Activated naive CD8-positive, alpha-beta T cell treated with anti-CD3 and anti-CD28 coated beads, Interleukin-2, amount 50 U/mL, for 24 hours (primary cell): ENCODE data around the gene ZNF22.

Source experiments
- ATAC-seq: fragments of 150-1000 bp; cut with Tn5 transposase; one replicate; pipeline ENCODE4 v1.10.0; 2021
- DNase-seq: peaks from one replicate; pipeline ENCODE4 v3.0.0; 2021
- H3K27ac Mint-ChIP-seq: one replicate; pipeline ENCODE4 v1.8.0; 2021; ENCODE audit warnings: mild to moderate bottlenecking, mixed read lengths
- H3K27me3 Mint-ChIP-seq: one replicate; pipeline ENCODE4 v1.8.0; 2021; ENCODE audit warnings: mixed read lengths
- H3K36me3 Mint-ChIP-seq: one replicate; pipeline ENCODE4 v1.8.0; 2021; ENCODE audit warnings: low read depth, mixed read lengths
- H3K4me1 Mint-ChIP-seq: one replicate; pipeline ENCODE4 v1.8.0; 2021; ENCODE audit warnings: mixed read lengths
- H3K4me3 Mint-ChIP-seq: one replicate; pipeline ENCODE4 v1.8.0; 2021; ENCODE audit warnings: mild to moderate bottlenecking, moderate library complexity, mixed read lengths
- H3K9me3 Mint-ChIP-seq: one replicate; pipeline ENCODE4 v1.8.0; 2021; ENCODE audit warnings: mixed read lengths

Gene ZNF22

GRCh38 chr10:44988957-44989585 lies 11.7 kb upstream of the ZNF22 start:
- no peak for DNase-seq
- no peak overlapping the region for H3K27ac Mint-ChIP-seq
- H3K9me3 Mint-ChIP-seq, result no peaks in the 10 kb centered on the region
- ATAC-seq, result no peak
- H3K4me3 Mint-ChIP-seq, result no peak overlapping the region
- no peaks in the 10 kb centered on the region for H3K36me3 Mint-ChIP-seq
- H3K4me1 Mint-ChIP-seq, result no peaks in the 10 kb centered on the region
- no peaks in the 10 kb centered on the region for H3K27me3 Mint-ChIP-seq

GRCh38 chr10:44989597-44990301 lies 11.0 kb upstream of the ZNF22 start:
- Mint-ChIP-seq H3K36me3 (no peaks in the 10 kb centered on the region), H3K4me3 (no peak overlapping the region), H3K9me3 (no peaks in the 10 kb centered on the region), H3K27me3 (no peaks in the 10 kb centered on the region), H3K27ac (no peak overlapping the region), H3K4me1 (peaks cover 1% of the 10 kb centered on the region)
- DNase-seq (no peak), ATAC-seq (no peak)

GRCh38 chr10:44990302-44990655 lies 10.4 kb upstream of the ZNF22 start:
- Mint-ChIP-seq H3K36me3 (no peaks in the 10 kb centered on the region), H3K27me3 (no peaks in the 10 kb centered on the region), H3K9me3 (no peaks in the 10 kb centered on the region), H3K4me1 (peaks cover 5% of the 10 kb centered on the region), H3K27ac (no peak overlapping the region), H3K4me3 (no peak overlapping the region)
- ATAC-seq, result no peak
- DNase-seq, result no peak

GRCh38 chr10:44990965-44991364 lies 9.8 kb upstream of the ZNF22 start:
- no peak for ATAC-seq
- H3K36me3 Mint-ChIP-seq, result no peaks in the 10 kb centered on the region

GRCh38 chr10:44991571-44991970 lies 9.2 kb upstream of the ZNF22 start:
- Mint-ChIP-seq H3K27ac (no peak overlapping the region), H3K9me3 (no peaks in the 10 kb centered on the region), H3K4me1 (peaks cover 15% of the 10 kb centered on the region), H3K36me3 (no peaks in the 10 kb centered on the region), H3K27me3 (no peaks in the 10 kb centered on the region), H3K4me3 (no peak overlapping the region)
- DNase-seq (no peak), ATAC-seq (no peak)

More at GRCh38 chr10:44990965-44991364, 9.8 kb upstream of the ZNF22 start:
- H3K27ac Mint-ChIP-seq, result no peak overlapping the region
- no peaks in the 10 kb centered on the region for H3K27me3 Mint-ChIP-seq
- H3K9me3 Mint-ChIP-seq, result no peaks in the 10 kb centered on the region
- H3K4me1 Mint-ChIP-seq, result peaks cover 12% of the 10 kb centered on the region
- no peak overlapping the region for H3K4me3 Mint-ChIP-seq
- DNase-seq, result no peak

GRCh38 chr10:44992070-44992731 lies 8.5 kb upstream of the ZNF22 start:
- no peak for DNase-seq
- Mint-ChIP-seq H3K36me3 (no peaks in the 10 kb centered on the region), H3K4me1 (peaks cover 15% of the 10 kb centered on the region), H3K9me3 (no peaks in the 10 kb centered on the region), H3K4me3 (no peak overlapping the region), H3K27me3 (no peaks in the 10 kb centered on the region), H3K27ac (no peak overlapping the region)
- no peak for ATAC-seq

- no peaks in the 10 kb centered on the region for H3K36me3 Mint-ChIP-seq
- ATAC-seq (no peak), DNase-seq (no peak)
- no peak overlapping the region for H3K4me3 Mint-ChIP-seq
- no peak overlapping the region for H3K27ac Mint-ChIP-seq
- no peaks in the 10 kb centered on the region for H3K9me3 Mint-ChIP-seq
- peaks cover 15% of the 10 kb centered on the region for H3K4me1 Mint-ChIP-seq
- H3K27me3 Mint-ChIP-seq, result no peaks in the 10 kb centered on the region
Observed at GRCh38 chr10:44992732-44993225, 7.9 kb upstream of the ZNF22 start.

GRCh38 chr10:44993226-44993921 lies 7.3 kb upstream of the ZNF22 start:
- peaks cover 15% of the 10 kb centered on the region for H3K4me1 Mint-ChIP-seq
- H3K4me3 Mint-ChIP-seq, result no peak overlapping the region
- no peaks in the 10 kb centered on the region for H3K27me3 Mint-ChIP-seq
- H3K36me3 Mint-ChIP-seq, result no peaks in the 10 kb centered on the region
- ATAC-seq, result no peak
- no peak for DNase-seq
- H3K9me3 Mint-ChIP-seq, result no peaks in the 10 kb centered on the region
- H3K27ac Mint-ChIP-seq, result no peak overlapping the region

GRCh38 chr10:44993922-44994751 lies 6.6 kb upstream of the ZNF22 start:
- Mint-ChIP-seq H3K36me3 (no peaks in the 10 kb centered on the region), H3K9me3 (no peaks in the 10 kb centered on the region), H3K4me1 (peaks cover 15% of the 10 kb centered on the region), H3K27ac (no peak overlapping the region), H3K27me3 (no peaks in the 10 kb centered on the region), H3K4me3 (no peak overlapping the region)
- ATAC-seq, result no peak
- DNase-seq, result no peak

GRCh38 chr10:44994752-44995530 lies 5.8 kb upstream of the ZNF22 start:
- H3K36me3 Mint-ChIP-seq, result peaks cover 2% of the 10 kb centered on the region
- no peak overlapping the region for H3K27ac Mint-ChIP-seq
- no peak overlapping the region for H3K4me3 Mint-ChIP-seq
- peaks cover 20% of the 10 kb centered on the region for H3K4me1 Mint-ChIP-seq
- ATAC-seq, result no peak
- H3K27me3 Mint-ChIP-seq, result no peaks in the 10 kb centered on the region
- peaks cover 3% of the 10 kb centered on the region for H3K9me3 Mint-ChIP-seq
- DNase-seq, result no peak

- H3K4me1 Mint-ChIP-seq, result peaks cover 26% of the 10 kb centered on the region
- H3K4me3 Mint-ChIP-seq, result no peak overlapping the region
- no peak overlapping the region for H3K27ac Mint-ChIP-seq
- H3K27me3 Mint-ChIP-seq, result no peaks in the 10 kb centered on the region
- ATAC-seq (no peak), DNase-seq (no peak)
- H3K36me3 Mint-ChIP-seq, result peaks cover 5% of the 10 kb centered on the region
- H3K9me3 Mint-ChIP-seq, result peaks cover 6% of the 10 kb centered on the region
Observed at GRCh38 chr10:44995581-44995913, 5.2 kb upstream of the ZNF22 start.

GRCh38 chr10:44995914-44996669 lies 4.6 kb upstream of the ZNF22 start:
- H3K9me3 Mint-ChIP-seq, result peaks cover 6% of the 10 kb centered on the region
- peaks cover 28% of the 10 kb centered on the region for H3K4me1 Mint-ChIP-seq
- H3K27me3 Mint-ChIP-seq, result no peaks in the 10 kb centered on the region
- H3K4me3 Mint-ChIP-seq, result no peak overlapping the region
- no peak overlapping the region for H3K27ac Mint-ChIP-seq
- H3K36me3 Mint-ChIP-seq, result peaks cover 5% of the 10 kb centered on the region
- DNase-seq (no peak), ATAC-seq (no peak)

- peaks cover 11% of the 10 kb centered on the region for H3K36me3 Mint-ChIP-seq
- peaks cover 34% of the 10 kb centered on the region for H3K4me1 Mint-ChIP-seq
- no peak for DNase-seq
- H3K9me3 Mint-ChIP-seq, result peaks cover 7% of the 10 kb centered on the region
- ATAC-seq, result no peak
- no peak overlapping the region for H3K4me3 Mint-ChIP-seq
- H3K27ac Mint-ChIP-seq, result no peak overlapping the region
- H3K27me3 Mint-ChIP-seq, result no peaks in the 10 kb centered on the region
Observed at GRCh38 chr10:44997105-44997748, 3.5 kb upstream of the ZNF22 start.
